GM06990 (cell line): ENCODE data around the gene PGAM4.

ENCODE experiments used
- DNase-seq: peaks from one replicate; pipeline ENCODE4 v3.0.0-alpha.2; 2011; ENCODE audit not compliant: insufficient read length; ENCODE audit errors: extremely low read depth
- H3K27me3 ChIP-seq: replicated peaks from 2 replicates; pipeline ENCODE4 v1.6.0; 2011; ENCODE audit warnings: low read length; ENCODE audit not compliant: control insufficient read depth, insufficient read depth
- H3K36me3 ChIP-seq: 2 replicates; pipeline ENCODE4 v1.5.1; 2011; ENCODE audit warnings: low read length; ENCODE audit not compliant: control insufficient read depth, insufficient read depth
- H3K4me3 ChIP-seq: replicated peaks from 2 replicates; pipeline ENCODE4 v1.5.1; 2011; ENCODE audit warnings: low read depth, mild to moderate bottlenecking, control low read depth, low read length
- CTCF ChIP-seq: IDR thresholded peaks from 2 replicates; pipeline ENCODE4 v1.5.1; 2011; ENCODE audit warnings: low read length, control low read depth, mild to moderate bottlenecking, inconsistent platforms; ENCODE audit not compliant: insufficient read depth, poor library complexity, severe bottlenecking

Gene PGAM4

GRCh38 chrX:77938083-77938680 is 31.3 kb downstream of the PGAM4 start:
- Histone ChIP-seq H3K4me3 (no peak overlapping the region), H3K27me3 (no peaks in the 10 kb centered on the region), H3K36me3 (no peaks in the 10 kb centered on the region)
- no peak for DNase-seq
- TF ChIP-seq CTCF: no peak

- H3K36me3 ChIP-seq: no peaks in the 10 kb centered on the region
- TF ChIP-seq CTCF: no peak
- DNase-seq: no peak
Measured at GRCh38 chrX:77937291-77937690, 32.1 kb downstream of the PGAM4 start.

GRCh38 chrX:77936299-77936698 is 33.1 kb downstream of the PGAM4 start:
- Histone ChIP-seq H3K4me3 (no peak overlapping the region), H3K36me3 (no peaks in the 10 kb centered on the region), H3K27me3 (no peaks in the 10 kb centered on the region)
- TF ChIP-seq CTCF: no peak
- DNase-seq: no peak

More at GRCh38 chrX:77937291-77937690, 32.1 kb downstream of the PGAM4 start:
- H3K4me3 ChIP-seq: no peak overlapping the region
- no peaks in the 10 kb centered on the region for H3K27me3 ChIP-seq

- Histone ChIP-seq H3K4me3 (no peak overlapping the region), H3K27me3 (no peaks in the 10 kb centered on the region), H3K36me3 (no peaks in the 10 kb centered on the region)
- no peak for DNase-seq
- no peak for TF ChIP-seq CTCF
Measured at GRCh38 chrX:77935886-77936285, 33.6 kb downstream of the PGAM4 start.

- Histone ChIP-seq H3K4me3 (no peak overlapping the region), H3K36me3 (no peaks in the 10 kb centered on the region), H3K27me3 (no peaks in the 10 kb centered on the region)
- DNase-seq: no peak
- no peak for TF ChIP-seq CTCF
Measured at GRCh38 chrX:77930581-77930980, 38.9 kb downstream of the PGAM4 start.

GRCh38 chrX:77925764-77926163 is 43.7 kb downstream of the PGAM4 start:
- no peak for TF ChIP-seq CTCF
- no peaks in the 10 kb centered on the region for H3K27me3 ChIP-seq
- no peak for DNase-seq
- no peaks in the 10 kb centered on the region for H3K36me3 ChIP-seq
- H3K4me3 ChIP-seq: no peak overlapping the region
